GM18868 (cell line): ENCODE results near the gene KIF16B.
A peak's percentile ranks its signal among the peaks of the same experiment; 100 is the strongest.
"Not testable (repeated sequence)": the region's sequence is repeated elsewhere in the genome, so short reads cannot be mapped to it uniquely, and the experiment has no call there.

Experiments
- ATAC-seq: cut with Tn5 transposase; IDR thresholded peaks from one replicate; pipeline ENCODE4 v1.9.1; 2021; ENCODE audit warnings: mild to moderate bottlenecking, moderate library complexity; ENCODE audit not compliant: unreplicated experiment

Gene KIF16B

DNA sequence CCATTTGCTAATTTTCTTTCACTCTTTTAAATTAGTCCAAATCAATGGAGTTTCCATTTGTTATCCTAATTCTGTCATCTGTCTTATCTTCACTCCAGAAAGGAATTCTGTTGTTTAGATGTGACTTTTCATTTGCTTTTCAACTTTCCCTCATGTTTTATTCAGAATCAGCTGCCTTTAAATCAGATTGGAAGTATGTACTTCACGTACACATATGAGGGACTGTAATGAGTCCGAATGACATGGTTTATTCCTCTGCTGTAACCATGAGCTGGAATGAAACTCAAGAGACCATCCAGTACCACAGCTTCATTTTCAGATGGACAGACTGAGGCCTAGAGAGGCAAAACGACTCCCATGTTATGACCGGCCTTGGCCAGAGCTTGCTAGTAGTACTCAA, 302.3 kb downstream of the KIF16B start:
- no peak for ATAC-seq

DNA sequence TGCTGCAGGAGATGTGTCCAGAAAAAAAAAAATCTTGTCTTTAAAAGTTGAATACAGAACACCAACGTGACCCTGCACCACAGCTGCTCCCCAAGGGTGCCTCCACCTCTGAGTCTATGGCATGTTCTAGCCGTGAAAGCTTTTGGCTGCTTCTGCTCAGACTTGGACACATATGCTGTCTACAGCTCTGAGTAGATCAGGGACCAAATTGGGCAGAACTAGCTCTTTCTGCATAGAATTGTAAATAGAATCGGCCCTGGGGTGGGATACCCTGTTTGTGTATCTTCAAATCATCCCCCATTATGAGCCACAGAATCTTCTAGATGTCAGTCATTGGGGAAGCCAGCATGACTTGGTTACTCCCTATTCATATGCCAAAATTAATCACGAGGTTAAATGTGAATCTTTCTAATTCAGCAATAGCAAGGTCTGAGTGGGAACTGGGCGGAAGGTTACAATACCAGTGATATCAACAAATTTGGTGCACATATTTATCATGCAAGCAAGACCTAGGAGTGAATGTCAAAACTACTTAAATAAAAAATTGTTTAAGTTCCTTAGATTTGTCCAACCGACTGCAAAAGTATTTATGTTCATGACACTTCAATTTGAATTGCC, 302.8 kb downstream of the KIF16B start:
- ATAC-seq, result no peak

DNA sequence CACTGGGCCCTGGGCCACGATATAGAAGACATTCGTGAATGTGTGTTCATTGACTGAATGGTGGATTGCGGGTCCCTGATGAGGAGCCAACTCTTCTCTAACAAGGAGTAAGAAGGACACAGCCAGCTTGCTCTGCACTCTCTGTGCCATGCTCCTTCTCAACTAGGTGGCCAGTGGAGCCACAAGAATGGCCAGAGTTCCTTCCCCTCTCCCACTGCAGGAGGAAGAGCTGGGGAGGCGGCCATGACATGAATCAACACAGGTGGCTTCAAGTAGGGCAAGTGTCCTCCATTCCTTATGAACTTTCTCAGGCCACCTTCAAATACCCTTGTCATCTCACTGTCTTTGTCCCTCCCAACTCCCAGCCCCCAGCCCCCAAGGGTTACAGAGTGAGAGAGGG, 305.7 kb downstream of the KIF16B start:
- no peak for ATAC-seq

DNA sequence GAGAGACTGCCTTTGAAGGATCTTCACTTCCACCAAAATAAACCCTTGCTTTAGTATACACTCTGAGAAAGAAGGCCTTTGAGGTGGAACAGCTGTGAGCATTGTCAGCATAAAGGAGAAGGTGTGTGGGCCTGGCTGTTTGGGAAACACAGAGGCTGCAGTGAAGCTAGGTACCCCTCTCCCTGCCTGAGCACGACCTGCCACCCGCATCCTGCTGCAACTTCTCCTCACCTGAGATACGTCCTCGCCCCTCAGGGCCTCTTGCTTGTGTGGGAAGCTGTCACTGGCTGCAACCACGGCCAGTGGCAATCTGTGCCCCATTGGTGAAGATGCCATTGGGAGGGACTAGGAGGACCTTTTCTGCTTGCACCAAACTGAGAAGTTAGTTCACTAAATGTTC, 307.9 kb downstream of the KIF16B start:
- ATAC-seq, result no peak

DNA sequence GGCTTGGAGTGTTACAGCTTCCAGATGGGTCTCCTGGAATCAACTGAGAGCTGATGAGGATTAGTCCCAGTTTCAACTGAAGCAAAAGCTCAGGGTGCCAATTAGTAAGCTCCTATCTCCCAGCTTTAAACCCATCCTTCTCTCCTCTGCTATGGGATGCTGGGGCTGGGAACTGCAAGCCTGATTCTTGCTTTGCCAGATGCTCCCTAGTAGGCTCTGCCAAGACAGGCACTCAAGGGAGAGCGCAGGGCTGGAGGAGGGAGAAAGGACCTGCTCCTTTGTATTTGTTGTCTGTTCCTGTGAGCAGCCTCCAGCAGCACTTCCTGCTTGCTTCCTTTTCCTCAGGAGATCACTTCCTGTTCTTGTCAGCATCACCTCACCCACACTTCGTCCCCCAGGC, 309.7 kb downstream of the KIF16B start:
- ATAC-seq, result no peak

DNA sequence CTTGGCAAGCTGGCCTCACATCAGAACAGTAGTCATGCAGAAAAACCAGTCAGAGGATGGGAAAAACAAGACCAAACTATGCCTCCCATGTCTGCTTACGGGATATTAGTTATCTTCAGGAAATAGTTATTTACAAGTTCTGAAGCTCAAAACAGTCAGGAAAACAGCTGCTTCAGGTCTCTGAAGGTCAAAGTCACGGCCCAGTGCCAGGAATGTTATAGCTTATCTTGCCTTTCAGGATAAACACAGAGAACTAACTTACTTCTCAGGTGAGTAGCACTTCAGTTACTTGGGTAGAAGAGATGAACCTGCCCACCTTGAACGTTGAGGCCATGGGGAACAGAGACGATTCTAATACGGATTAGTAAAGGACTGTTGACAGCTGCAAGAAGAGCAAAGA, 310.7 kb downstream of the KIF16B start:
- no peak for ATAC-seq

DNA sequence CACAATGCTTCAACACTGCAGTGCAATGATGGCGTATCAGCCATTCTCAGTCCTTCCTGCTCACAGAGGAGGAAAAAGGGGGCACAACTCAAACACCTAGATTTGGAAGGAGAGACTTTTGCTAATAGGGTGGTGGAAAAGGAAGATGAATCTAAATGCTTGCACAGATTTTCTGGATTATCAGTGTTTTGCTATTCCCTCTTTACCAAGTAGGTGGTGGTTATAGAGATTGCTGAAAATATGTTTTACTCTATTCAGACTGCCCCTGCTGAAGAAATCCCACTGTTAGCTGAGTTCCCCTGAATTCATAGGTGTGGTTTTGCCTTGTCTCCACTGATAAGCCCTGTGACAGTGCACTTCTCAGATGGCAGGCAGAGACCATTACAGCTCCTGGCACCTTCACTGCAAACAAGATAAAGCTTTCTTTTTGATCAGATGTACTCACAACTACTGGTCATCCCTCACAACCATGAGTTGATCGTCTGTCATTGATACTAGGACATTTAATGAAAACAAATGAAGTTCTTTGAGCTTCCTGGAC, 311.4 kb downstream of the KIF16B start:
- no peak for ATAC-seq

DNA sequence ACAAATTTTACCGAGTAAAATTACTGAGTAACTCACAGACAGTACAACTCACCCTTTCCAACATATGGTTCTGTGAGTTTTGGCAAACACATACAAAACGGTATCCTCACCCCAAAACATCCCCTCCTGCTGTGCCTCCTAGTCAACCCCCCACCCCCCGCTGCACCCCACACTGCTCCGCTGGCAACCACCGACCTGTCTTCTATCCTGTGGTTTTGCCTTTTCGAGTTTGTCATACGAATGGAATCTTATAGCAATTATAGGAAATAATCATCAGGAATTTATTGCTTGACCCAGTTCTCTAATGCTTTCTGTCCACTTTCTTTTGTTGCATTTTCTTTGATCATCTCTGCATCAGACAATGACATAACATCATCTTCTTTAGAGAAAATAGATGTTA, 312.3 kb downstream of the KIF16B start:
- no peak for ATAC-seq

DNA sequence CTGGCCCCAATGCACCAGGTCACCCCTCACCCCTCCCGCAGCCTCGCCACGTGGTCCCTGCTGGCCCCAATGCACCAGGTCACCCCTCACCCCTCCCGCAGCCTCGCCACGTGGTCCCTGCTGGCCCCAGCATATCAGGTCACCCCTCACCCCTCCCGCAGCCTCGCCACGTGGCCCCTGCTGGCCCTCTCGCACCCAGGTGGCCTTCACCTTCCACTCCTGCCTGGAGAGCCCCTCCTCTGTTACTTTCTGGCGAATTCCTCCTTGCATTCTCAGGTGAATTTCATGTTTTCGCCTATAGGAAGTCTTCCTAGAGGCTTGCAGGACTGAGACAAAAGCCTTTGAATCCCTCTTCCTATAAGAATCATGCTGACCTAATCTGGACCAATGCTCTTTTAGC, 313.1 kb downstream of the KIF16B start:
- not testable (repeated sequence) for ATAC-seq

DNA sequence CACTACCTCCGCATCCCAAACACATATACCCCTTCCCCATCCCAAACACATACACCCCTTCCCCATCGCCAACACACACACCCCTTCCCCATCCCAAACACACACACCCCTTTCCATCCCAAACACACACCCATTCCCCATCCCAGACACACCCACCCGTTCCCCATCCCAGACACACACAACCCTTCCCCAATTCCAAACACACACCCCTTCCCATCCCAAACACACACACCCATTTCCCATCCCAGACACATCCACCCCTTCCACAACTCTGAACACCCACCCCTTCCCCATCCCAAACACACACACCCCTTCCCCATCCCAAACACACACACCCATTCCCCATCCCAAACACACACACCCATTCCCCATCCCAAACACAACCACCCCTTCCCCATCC, 314.5 kb downstream of the KIF16B start:
- ATAC-seq, result no peak

DNA sequence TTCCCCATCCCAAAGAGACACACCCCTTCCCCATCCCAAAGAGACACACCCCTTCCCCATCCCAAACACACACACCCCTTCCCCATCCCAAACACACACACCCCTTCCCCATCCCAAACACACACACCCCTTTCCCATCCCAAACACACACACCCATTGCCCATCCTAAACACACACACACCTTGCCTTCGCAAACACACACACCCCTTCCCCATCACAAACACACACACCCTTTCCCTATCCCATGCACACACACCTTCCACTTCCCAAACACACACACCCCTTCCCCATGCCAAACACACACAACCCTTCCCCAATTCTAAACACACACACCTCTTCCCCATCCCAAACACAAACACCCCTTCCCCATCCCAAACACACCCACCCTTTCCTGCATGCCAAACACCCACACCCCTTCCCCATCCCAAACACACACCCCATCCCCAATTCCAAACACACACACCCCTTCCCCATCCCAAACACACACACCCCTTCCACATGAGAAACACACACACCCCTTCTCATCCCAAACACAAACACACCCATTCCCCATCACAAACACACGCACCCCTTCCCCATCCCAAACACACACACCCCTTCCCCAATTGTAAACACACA, 315.3 kb downstream of the KIF16B start:
- ATAC-seq, result no peak

DNA sequence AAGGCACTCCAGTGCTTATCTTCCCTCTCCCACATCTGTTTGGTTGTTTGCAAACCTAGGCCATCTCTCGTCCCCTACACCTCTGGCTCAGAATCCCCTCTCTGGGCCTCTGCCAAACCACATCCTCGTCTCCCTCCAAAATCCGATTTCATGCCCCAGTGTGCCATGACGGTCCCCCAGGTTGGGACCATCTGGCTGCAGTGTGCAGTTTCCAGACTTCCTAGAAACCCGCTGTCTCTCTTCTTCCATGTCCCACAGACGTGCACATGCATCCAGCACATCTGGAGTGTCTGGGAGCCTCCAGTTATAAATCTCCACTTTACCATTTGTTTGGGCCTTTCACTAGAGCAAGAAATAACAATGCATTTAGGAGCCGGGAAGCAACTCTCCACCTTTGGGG, 316.2 kb downstream of the KIF16B start:
- no peak for ATAC-seq

DNA sequence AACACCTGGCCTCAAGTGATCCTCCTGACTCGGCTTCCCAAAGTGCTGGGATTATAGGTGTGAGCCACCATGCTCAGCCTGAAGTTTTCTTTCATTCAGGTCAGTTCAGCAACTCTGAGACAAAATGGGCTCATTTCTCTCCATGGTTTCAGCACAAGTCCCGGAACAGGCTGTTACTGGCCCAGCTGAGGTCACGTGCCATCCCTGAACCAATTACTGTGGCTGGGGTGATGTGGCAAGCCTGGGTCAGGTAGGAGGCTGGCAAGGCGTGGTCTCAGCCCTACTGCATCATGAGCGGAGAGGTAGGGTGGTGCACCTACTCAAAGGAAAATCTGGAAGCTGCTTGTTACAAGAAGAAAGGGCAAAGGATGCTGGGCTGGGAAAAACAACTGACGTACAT, 326.4 kb downstream of the KIF16B start:
- ATAC-seq, result no peak

DNA sequence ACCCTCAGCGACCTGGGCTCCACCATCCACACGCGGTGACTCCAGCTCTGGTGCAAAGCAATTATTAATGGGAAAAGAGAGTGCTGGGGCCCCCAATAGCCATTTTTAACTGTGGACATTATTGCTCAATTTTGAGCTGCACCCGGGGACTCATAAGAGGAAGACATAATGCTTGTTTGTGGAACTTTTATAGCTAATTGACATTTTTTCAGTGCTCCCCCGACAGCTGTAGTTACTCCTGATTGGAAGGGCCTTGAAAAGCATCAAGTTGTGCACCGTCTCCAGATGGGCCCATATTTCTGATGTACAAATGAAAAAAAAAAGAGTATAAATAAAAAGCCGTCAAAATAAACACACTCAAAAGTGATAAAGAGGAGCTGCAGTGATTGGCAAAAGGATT, 327.0 kb downstream of the KIF16B start:
- ATAC-seq, result no peak

DNA sequence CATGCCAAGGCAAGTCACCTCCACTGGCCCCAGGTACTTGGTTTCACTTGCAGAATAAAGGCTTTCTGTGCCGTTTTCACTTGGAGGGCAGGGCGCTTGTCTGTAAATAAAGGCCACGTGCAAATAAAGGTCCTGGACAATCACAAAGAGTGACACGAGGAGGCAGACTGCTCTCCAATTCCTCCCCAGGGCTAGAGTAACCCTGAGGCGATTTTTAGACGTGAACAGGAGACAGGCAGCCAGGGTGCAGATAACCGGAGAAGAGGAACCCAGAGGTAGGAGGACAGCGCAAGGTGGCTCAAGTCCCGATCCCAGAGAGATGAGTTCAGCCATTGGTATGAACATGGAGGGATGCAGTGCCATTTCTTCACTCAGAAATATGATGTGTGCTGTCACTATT, 327.4 kb downstream of the KIF16B start:
- ATAC-seq, result no peak

DNA sequence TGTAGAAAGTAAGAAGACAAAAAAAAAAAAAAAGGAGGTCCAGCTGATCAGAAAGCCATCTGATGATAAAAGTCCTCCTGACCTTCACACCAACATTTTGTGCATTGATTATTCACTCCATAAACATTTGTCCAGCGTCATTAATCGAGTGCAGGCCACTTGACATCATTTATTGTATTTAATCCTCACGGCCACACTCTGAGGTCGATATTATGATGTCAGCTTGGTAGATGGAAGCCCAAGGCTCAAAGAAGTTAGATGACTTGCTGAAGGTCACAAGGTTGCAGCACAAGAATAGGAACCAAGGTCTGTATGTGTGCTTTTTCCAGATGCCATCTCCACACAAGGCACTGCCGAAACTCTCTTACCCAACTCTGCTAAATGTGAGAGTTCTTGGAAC, 328.4 kb downstream of the KIF16B start:
- ATAC-seq, result no peak

DNA sequence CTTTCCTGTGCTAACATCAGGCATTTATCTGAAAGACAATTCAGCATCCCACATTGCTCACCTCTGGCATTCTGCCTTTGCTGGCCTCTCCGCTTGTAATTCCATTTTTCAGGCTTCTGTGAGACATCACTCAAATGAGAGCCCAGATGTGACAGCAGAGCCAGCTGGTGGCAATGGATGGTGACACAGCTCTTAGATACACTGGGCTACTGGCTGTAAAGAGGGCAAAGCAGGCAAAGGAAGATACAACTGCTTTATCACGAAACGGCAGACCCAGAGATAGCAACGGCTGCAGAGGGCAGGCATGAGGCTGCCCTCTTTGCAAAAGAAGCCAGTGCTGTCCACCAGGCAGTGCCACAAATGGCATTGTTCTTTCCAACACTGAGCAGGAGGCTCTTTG, 329.8 kb downstream of the KIF16B start:
- no peak for ATAC-seq

DNA sequence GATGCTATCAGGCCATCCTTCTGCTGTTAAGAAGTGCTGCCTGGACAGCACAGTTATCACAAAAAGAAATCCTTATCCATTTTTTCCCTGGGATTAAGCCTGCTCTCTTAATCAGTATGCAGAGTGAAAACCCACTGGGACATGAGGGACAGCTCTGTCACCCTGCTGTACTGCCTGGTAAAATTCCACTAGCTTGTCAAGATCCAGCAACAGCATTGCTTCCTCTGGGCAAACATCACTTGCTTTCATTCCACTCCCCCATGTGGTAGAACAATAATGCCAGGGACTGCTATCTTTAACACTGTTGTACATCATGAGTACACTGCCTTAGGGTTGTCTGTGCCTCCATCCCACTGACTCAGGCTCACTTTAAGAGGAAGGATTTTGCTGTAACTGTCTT, 331.3 kb downstream of the KIF16B start:
- ATAC-seq, result peak; percentile 42

DNA sequence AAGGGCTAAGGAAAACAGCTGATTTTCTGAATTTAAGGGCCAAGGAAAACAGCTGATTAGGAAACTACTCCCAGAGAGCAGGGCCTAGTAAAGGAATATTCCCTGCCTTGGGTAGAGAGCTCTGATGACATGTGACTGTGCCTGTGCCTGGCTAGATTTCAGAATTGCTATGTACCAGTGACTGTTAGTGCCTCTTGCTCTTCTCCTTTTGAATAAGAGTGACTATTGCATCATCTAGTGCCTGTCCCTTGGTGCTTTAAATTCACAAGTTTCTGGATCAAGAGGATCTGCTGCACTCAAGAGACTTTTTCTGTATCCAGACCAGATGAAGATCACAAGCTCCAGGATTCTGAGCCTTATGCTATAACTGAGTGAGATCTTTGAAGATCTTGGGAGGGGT, 332.9 kb downstream of the KIF16B start:
- no peak for ATAC-seq

DNA sequence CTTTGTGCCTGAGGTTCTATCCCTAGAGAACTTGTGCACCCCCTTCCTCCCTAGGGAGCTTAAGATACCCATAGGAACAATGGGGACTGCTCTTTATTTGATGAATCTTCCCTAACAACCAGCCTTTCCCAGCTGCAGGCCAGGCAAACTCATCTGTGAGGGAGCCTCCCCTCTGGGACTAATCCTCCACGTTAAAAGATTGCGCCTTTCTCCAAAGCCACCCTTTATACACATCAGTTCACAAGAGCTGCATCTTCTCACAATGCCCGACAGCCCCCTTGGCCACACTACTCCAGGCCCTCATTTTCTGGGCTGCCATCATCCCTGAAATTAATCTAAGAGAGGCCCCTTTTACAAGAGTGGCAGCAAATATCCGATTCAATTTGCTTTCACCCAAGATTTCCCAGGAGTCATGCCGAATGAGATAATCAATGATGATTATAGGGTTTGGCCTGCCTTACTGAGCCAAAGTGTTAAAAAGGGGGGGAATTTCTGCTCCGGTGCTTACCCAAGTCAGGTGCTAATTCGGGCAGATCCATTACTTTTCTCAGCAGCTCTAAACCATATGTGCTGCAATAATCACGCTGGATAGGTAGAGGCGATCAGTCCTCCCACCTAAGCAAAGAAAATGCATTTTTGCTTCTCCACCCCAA, 336.5 kb downstream of the KIF16B start:
- ATAC-seq, result no peak

DNA sequence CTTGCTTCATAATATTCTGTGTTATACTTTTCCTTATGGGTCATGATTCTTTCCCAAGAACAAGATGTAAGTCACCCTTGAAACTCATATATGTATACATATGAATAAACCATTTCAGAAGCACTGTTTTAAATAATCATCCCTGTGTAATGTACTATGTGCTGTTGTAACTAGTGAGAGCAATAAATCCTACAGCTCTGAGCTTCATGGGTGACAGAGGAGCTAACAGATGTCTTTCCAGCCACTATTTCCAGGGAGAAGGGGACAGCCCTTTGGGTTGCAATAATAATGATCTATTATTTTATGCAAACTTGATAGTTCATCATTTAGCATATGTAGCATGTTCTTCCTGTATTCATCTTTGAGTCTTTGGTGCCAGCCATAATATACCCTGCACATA, 342.8 kb downstream of the KIF16B start:
- no peak for ATAC-seq

DNA sequence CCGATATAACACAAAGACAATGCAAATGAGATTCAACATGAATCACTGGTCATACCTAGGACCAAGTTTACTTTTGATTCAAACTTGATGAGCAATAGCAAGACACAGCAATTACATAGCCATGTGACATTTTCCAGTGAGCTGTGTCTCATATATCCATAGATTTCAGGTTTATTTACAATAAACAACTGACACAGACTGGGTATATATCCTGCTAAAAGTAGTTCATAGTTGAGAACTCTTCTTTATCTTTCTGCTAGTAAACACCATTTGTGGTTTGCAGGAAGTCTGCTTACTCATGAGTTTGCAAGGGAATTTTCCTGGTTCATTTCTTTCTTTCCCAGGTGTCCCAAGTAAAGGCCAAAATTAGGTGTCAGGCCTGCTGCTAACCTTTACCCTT, 343.4 kb downstream of the KIF16B start:
- ATAC-seq, result no peak
